Measurements from ENCODE around the gene TTPAL. TPM values are rescaled to one million over a fixed set of nuclear protein-coding genes. Genes with fewer than 3 reads are reported as not detected.

Gene TTPAL
- total RNA-seq, 2 experiments from 2014 or later = 9.0 to 9.9 TPM

GRCh38 chr20:44540834-44541233 lies 65.2 kb downstream of the TTPAL start:
- intact Hi-C loops (cut with DNase I, micrococcal nuclease) = no loop called here
- H3K27ac Mint-ChIP-seq = no peak overlapping the region

GRCh38 chr20:44541992-44542391 lies 66.3 kb downstream of the TTPAL start:
- POLR2A ChIA-PET = no interaction called here

More at GRCh38 chr20:44540834-44541233, 65.2 kb downstream of the TTPAL start:
- TF ChIP-seq, protein P1, sequence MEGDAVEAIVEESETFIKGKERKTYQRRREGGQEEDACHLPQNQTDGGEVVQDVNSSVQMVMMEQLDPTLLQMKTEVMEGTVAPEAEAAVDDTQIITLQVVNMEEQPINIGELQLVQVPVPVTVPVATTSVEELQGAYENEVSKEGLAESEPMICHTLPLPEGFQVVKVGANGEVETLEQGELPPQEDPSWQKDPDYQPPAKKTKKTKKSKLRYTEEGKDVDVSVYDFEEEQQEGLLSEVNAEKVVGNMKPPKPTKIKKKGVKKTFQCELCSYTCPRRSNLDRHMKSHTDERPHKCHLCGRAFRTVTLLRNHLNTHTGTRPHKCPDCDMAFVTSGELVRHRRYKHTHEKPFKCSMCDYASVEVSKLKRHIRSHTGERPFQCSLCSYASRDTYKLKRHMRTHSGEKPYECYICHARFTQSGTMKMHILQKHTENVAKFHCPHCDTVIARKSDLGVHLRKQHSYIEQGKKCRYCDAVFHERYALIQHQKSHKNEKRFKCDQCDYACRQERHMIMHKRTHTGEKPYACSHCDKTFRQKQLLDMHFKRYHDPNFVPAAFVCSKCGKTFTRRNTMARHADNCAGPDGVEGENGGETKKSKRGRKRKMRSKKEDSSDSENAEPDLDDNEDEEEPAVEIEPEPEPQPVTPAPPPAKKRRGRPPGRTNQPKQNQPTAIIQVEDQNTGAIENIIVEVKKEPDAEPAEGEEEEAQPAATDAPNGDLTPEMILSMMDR (IDR thresholded peaks at IDR 0.05) = no peak
- POLR2A ChIA-PET = no interaction called here
- no peak overlapping the region for H3K4me3 ChIP-seq (ENCODE audit: low read length)
- Mint-ChIP-seq H3K9me3 (no peaks in the 10 kb centered on the region), H3K36me3 (ENCODE audit: low read depth) (no peaks in the 10 kb centered on the region), H3K4me3 (no peak overlapping the region), H3K27me3 (no peaks in the 10 kb centered on the region), H3K4me1 (ENCODE audit: low read depth) (no peaks in the 10 kb centered on the region)
- ATAC-seq (ENCODE audit: poor library complexity) (no peak), DNase-seq (no peak)
- H3K9me3 ChIP-seq (ENCODE audit: control insufficient read depth in 1 of 2, insufficient read depth in 1 of 2, low read length in 2 of 2) = no peaks in the 10 kb centered on the region
- no peaks in the 10 kb centered on the region for H3K36me3 ChIP-seq (ENCODE audit: insufficient read depth, low read length)
- CTCF ChIA-PET = no interaction called here
- no peaks in the 10 kb centered on the region for H3K4me1 ChIP-seq (ENCODE audit: insufficient read depth, low read length)
- no peaks in the 10 kb centered on the region for H3K27me3 ChIP-seq (ENCODE audit: control insufficient read depth in 1 of 2, insufficient read depth in 2 of 2, low read length in 2 of 2)
- no peak overlapping the region for H3K27ac ChIP-seq (ENCODE audit: low read depth in 1 of 2, low read length in 2 of 2)

GRCh38 chr20:44542890-44543289 lies 67.2 kb downstream of the TTPAL start:
- TF ChIP-seq, protein P1 (IDR thresholded peaks at IDR 0.05) = no peak
- no peaks in the 10 kb centered on the region for H3K9me3 Mint-ChIP-seq
- H3K4me1 Mint-ChIP-seq (ENCODE audit: low read depth) = no peaks in the 10 kb centered on the region
- H3K27me3 Mint-ChIP-seq = no peaks in the 10 kb centered on the region
- no peak for DNase-seq
- no peak for ATAC-seq (ENCODE audit: poor library complexity)
- H3K36me3 Mint-ChIP-seq (ENCODE audit: low read depth) = no peaks in the 10 kb centered on the region
- Histone ChIP-seq H3K27me3 (ENCODE audit: control insufficient read depth in 1 of 2, insufficient read depth in 2 of 2, low read length in 2 of 2) (no peaks in the 10 kb centered on the region), H3K27ac (ENCODE audit: low read depth in 1 of 2, low read length in 2 of 2) (no peak overlapping the region), H3K4me3 (ENCODE audit: low read length) (no peak overlapping the region), H3K9me3 (ENCODE audit: control insufficient read depth in 1 of 2, insufficient read depth in 1 of 2, low read length in 2 of 2) (no peaks in the 10 kb centered on the region), H3K36me3 (ENCODE audit: insufficient read depth, low read length) (no peaks in the 10 kb centered on the region), H3K4me1 (ENCODE audit: insufficient read depth, low read length) (no peaks in the 10 kb centered on the region)
- H3K4me3 Mint-ChIP-seq = no peak overlapping the region
- no peak overlapping the region for H3K27ac Mint-ChIP-seq
- POLR2A ChIA-PET = no interaction called here
- intact Hi-C loops (cut with DNase I, micrococcal nuclease) = no loop called here
- CTCF ChIA-PET = no interaction called here

More at GRCh38 chr20:44541992-44542391, 66.3 kb downstream of the TTPAL start:
- no peaks in the 10 kb centered on the region for H3K27me3 Mint-ChIP-seq
- no peak overlapping the region for H3K27ac ChIP-seq (ENCODE audit: low read depth in 1 of 2, low read length in 2 of 2)
- TF ChIP-seq, protein P1 (IDR thresholded peaks at IDR 0.05) = no peak
- no peaks in the 10 kb centered on the region for H3K4me1 Mint-ChIP-seq (ENCODE audit: low read depth)
- no peaks in the 10 kb centered on the region for H3K36me3 ChIP-seq (ENCODE audit: insufficient read depth, low read length)
- H3K36me3 Mint-ChIP-seq (ENCODE audit: low read depth) = no peaks in the 10 kb centered on the region
- H3K27ac Mint-ChIP-seq = no peak overlapping the region
- H3K4me3 Mint-ChIP-seq = no peak overlapping the region
- CTCF ChIA-PET = no interaction called here
- intact Hi-C loops (cut with DNase I, micrococcal nuclease) = no loop called here
- ATAC-seq (ENCODE audit: poor library complexity) (no peak), DNase-seq (no peak)
- H3K9me3 Mint-ChIP-seq = no peaks in the 10 kb centered on the region
- no peaks in the 10 kb centered on the region for H3K9me3 ChIP-seq (ENCODE audit: control insufficient read depth in 1 of 2, insufficient read depth in 1 of 2, low read length in 2 of 2)
- H3K4me1 ChIP-seq (ENCODE audit: insufficient read depth, low read length) = no peaks in the 10 kb centered on the region
- no peak overlapping the region for H3K4me3 ChIP-seq (ENCODE audit: low read length)
- H3K27me3 ChIP-seq (ENCODE audit: control insufficient read depth in 1 of 2, insufficient read depth in 2 of 2, low read length in 2 of 2) = no peaks in the 10 kb centered on the region
